Measurements from ENCODE around the gene RDH14. TPM values are rescaled to one million over a fixed set of nuclear protein-coding genes. Genes with fewer than 3 reads are reported as not detected.

The RDH14 gene
- total RNA-seq, 1 donor from 2014 or later, result 15.4 TPM

DNA sequence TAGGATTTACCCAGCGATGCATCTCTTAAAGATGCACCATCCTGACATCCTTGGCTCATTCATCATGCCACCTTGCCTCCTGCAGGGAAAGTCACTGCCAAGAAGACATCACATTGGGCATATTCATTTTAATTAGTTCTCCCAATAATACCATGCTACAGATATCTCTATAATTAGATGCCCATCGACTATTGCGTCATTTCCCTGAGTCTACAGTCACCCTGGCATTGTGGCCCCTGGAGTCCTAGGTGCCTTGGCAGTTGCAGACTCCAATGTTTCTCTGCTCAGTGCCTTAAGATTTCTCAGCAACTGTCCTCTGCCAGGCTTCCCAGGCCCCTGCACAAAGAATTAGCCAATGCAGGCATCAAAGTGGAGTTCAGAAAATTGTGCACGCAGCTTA, 32.6 kb downstream of the RDH14 start:
- H3K4me1 Mint-ChIP-seq (ENCODE audit: unreplicated experiment), result no peaks in the 10 kb centered on the region
- TF ChIP-seq, protein P1, sequence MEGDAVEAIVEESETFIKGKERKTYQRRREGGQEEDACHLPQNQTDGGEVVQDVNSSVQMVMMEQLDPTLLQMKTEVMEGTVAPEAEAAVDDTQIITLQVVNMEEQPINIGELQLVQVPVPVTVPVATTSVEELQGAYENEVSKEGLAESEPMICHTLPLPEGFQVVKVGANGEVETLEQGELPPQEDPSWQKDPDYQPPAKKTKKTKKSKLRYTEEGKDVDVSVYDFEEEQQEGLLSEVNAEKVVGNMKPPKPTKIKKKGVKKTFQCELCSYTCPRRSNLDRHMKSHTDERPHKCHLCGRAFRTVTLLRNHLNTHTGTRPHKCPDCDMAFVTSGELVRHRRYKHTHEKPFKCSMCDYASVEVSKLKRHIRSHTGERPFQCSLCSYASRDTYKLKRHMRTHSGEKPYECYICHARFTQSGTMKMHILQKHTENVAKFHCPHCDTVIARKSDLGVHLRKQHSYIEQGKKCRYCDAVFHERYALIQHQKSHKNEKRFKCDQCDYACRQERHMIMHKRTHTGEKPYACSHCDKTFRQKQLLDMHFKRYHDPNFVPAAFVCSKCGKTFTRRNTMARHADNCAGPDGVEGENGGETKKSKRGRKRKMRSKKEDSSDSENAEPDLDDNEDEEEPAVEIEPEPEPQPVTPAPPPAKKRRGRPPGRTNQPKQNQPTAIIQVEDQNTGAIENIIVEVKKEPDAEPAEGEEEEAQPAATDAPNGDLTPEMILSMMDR (IDR thresholded peaks at IDR 0.05; ENCODE audit: unreplicated experiment), result no peak

DNA sequence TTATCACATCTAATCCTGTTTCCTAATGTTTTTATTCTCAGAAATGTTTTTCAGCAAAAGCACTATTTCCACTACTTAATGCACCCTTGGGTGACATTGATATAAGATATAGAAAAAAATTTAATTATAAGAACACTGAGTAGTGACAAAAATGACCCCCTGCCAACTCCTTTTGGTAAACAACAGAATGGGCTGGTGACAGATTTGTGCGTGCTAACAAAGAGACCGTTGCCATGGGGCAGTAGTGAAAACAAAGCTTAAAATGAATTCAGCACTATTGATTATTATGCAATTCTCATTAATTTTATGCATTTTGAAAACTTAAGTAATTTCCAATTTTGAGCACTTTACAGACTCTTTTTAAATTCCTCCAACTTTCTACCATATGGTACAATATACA, 33.1 kb downstream of the RDH14 start:
- Mint-ChIP-seq H3K4me1 (ENCODE audit: unreplicated experiment) (no peaks in the 10 kb centered on the region), H3K4me3 (ENCODE audit: unreplicated experiment) (no peak overlapping the region), H3K36me3 (ENCODE audit: low read depth, unreplicated experiment) (no peaks in the 10 kb centered on the region), H3K9me3 (ENCODE audit: unreplicated experiment) (no peaks in the 10 kb centered on the region), H3K27me3 (ENCODE audit: unreplicated experiment) (no peaks in the 10 kb centered on the region), H3K27ac (ENCODE audit: unreplicated experiment) (no peak overlapping the region)
- DNase-seq (ENCODE audit: low spot score), result no peak
- TF ChIP-seq, protein P1 (IDR thresholded peaks at IDR 0.05; ENCODE audit: unreplicated experiment), result no peak

More for the DNA sequence above, 32.6 kb downstream of the RDH14 start:
- DNase-seq (ENCODE audit: low spot score), result no peak
- no peaks in the 10 kb centered on the region for H3K9me3 Mint-ChIP-seq (ENCODE audit: unreplicated experiment)
- no peak overlapping the region for H3K4me3 Mint-ChIP-seq (ENCODE audit: unreplicated experiment)
- no peak overlapping the region for H3K27ac Mint-ChIP-seq (ENCODE audit: unreplicated experiment)
- no peaks in the 10 kb centered on the region for H3K27me3 Mint-ChIP-seq (ENCODE audit: unreplicated experiment)
- no peaks in the 10 kb centered on the region for H3K36me3 Mint-ChIP-seq (ENCODE audit: low read depth, unreplicated experiment)

DNA sequence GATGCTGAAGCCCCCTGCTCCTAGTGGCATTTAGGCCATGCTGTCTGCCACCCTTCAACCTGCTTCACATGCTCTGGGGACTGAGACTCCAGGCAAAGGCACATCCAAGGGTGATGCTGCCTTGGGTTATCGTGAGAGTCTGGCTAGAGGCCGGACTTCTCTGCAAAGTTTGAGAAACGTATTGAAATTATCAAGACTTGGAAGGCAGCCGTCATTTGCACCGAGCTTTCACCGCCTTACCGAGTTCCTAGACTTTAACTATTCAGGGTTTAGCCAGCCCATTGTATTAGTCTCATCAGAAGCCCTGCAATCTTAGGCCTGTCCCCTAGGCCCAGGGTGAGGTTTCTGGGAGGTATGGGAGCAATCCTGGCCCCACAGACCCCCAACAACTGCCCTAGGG, 34.0 kb downstream of the RDH14 start:
- no peaks in the 10 kb centered on the region for H3K4me1 Mint-ChIP-seq (ENCODE audit: unreplicated experiment)

DNA sequence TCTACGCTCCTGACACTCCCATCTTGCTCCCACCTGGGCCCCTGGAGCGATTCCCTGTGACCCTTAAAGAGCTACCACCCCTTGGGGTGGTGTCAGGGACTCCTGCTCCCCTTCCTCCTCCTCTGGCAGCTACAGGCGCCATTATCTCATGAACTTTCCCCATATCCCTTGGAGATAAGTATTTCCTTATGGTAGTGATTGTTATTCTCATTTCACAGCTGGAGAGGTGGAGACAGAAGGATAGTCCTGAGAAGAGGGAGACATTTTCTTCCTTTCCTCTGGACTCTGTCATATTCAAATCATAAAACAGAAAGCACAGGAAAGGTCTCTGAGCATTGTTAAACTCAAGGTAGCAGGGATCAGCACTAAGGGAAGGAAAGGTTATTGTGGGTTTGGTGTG, 34.6 kb downstream of the RDH14 start:
- no peak overlapping the region for H3K4me3 Mint-ChIP-seq (ENCODE audit: unreplicated experiment)
- H3K27ac Mint-ChIP-seq (ENCODE audit: unreplicated experiment), result no peak overlapping the region
- H3K27me3 Mint-ChIP-seq (ENCODE audit: unreplicated experiment), result peaks cover 3% of the 10 kb centered on the region
- no peaks in the 10 kb centered on the region for H3K4me1 Mint-ChIP-seq (ENCODE audit: unreplicated experiment)
- H3K9me3 Mint-ChIP-seq (ENCODE audit: unreplicated experiment), result no peaks in the 10 kb centered on the region
- H3K36me3 Mint-ChIP-seq (ENCODE audit: low read depth, unreplicated experiment), result no peaks in the 10 kb centered on the region
- TF ChIP-seq, protein P1 (IDR thresholded peaks at IDR 0.05; ENCODE audit: unreplicated experiment), result no peak
- no peak for DNase-seq (ENCODE audit: low spot score)

More for the DNA sequence above, 34.0 kb downstream of the RDH14 start:
- no peak for DNase-seq (ENCODE audit: low spot score)
- Mint-ChIP-seq H3K36me3 (ENCODE audit: low read depth, unreplicated experiment) (no peaks in the 10 kb centered on the region), H3K4me3 (ENCODE audit: unreplicated experiment) (no peak overlapping the region), H3K27ac (ENCODE audit: unreplicated experiment) (no peak overlapping the region), H3K9me3 (ENCODE audit: unreplicated experiment) (no peaks in the 10 kb centered on the region), H3K27me3 (ENCODE audit: unreplicated experiment) (peaks cover 3% of the 10 kb centered on the region)
- TF ChIP-seq, protein P1 (IDR thresholded peaks at IDR 0.05; ENCODE audit: unreplicated experiment), result no peak

DNA sequence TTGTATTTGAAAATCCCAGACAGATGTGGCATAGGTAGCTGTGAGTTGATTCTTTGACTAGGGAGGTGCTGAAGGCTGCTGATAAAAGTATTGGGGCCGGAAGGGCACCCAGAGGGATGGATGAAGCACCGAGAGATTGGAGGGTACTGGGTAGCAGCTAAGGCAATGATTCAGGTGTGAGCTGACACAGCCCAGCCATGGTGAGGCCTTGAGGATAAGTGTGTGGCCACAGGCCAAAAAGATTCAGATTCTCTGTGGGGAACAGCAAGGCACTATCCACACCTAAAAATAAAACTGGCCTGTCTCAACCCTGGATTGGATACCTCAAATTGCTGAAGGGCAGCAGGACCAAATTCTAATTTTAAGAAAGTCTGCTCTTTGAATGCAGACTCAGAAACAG, 35.2 kb downstream of the RDH14 start:
- H3K27ac Mint-ChIP-seq (ENCODE audit: unreplicated experiment), result no peak overlapping the region
- no peaks in the 10 kb centered on the region for H3K4me1 Mint-ChIP-seq (ENCODE audit: unreplicated experiment)
- TF ChIP-seq, protein P1 (IDR thresholded peaks at IDR 0.05; ENCODE audit: unreplicated experiment), result no peak
- no peak for DNase-seq (ENCODE audit: low spot score)
- peaks cover 3% of the 10 kb centered on the region for H3K27me3 Mint-ChIP-seq (ENCODE audit: unreplicated experiment)
- no peaks in the 10 kb centered on the region for H3K9me3 Mint-ChIP-seq (ENCODE audit: unreplicated experiment)
- no peak overlapping the region for H3K4me3 Mint-ChIP-seq (ENCODE audit: unreplicated experiment)
- no peaks in the 10 kb centered on the region for H3K36me3 Mint-ChIP-seq (ENCODE audit: low read depth, unreplicated experiment)

All from endothelial cell (in vitro differentiated cells).